Motor neuron (in vitro differentiated cells): ENCODE results near the gene SLAMF8. TPM values are rescaled to one million over a fixed set of nuclear protein-coding genes. Genes with fewer than 3 reads are reported as not detected.

Experiments
- ATAC-seq, 8 experiments: fragments of 200-7000 bp; cut with Tn5 transposase; replicated peaks in 6 of 8; 2 replicates each; pipeline ENCODE4 v1.8.0; 2021; ENCODE audit warnings: mild to moderate bottlenecking in 8 of 8, moderate library complexity in 8 of 8
- H3K27ac ChIP-seq, 2 donors: fragments of 250-450 bp; sonication (Bioruptor Pico); 2 replicates each; pipeline ENCODE4 v1.9.0; 2021; ENCODE audit warnings: antibody characterized with exemption in 2 of 2, mild to moderate bottlenecking in 2 of 2, moderate library complexity in 1 of 2
- H3K4me1 ChIP-seq, 2 donors: fragments of 250-450 bp; sonication (Bioruptor Pico); replicated peaks in 1 of 2; 2 replicates each; pipeline ENCODE4 v1.6.1; 2021; ENCODE audit warnings: antibody characterized with exemption in 2 of 2, mild to moderate bottlenecking in 2 of 2, moderate library complexity in 1 of 2
- H3K4me3 ChIP-seq, 5 donors: fragments of 250-450 bp; sonication (Bioruptor Pico); 2 replicates each; pipeline ENCODE4 v1.9.0; 2021; ENCODE audit warnings: antibody characterized with exemption in 5 of 5, mild to moderate bottlenecking in 5 of 5, moderate library complexity in 4 of 5
- WGBS, 10 experiments: fragments of 450-650 bp; shearing (Covaris generic); methylation state at CpG; one replicate each; pipeline ENCODE4 v1.0.0; 2022; 5-methylcytosine and 5-hydroxymethylcytosine counted together
- in situ Hi-C, 9 experiments: fragments of 400-800 bp; cut with MboI; loops; one replicate each; pipeline ENCODE4 v1.15.0; 2021; ENCODE audit warnings: low sequenced_read_pairs in 9 of 9, low pct_unique_long_range_greater_than_20kb in 2 of 9; ENCODE audit not compliant: unreplicated experiment in 9 of 9
- total RNA-seq, 8 experiments: library from RNA; unstranded; fragments of 300-600 nt; gene quantifications; 2 replicates each; pipeline versions ENCODE4 v1.2.3 to v1.2.4, GENCODE V29; 2022

The SLAMF8 gene
- total RNA-seq, 8 experiments from 2014 or later, result 0.43 TPM; not detected in 7

- Histone ChIP-seq H3K27ac (no peak overlapping the region), H3K4me1 (no peaks in the 10 kb centered on the region), H3K4me3 (no peak overlapping the region)
- ATAC-seq, result peak; percentile 33 to 94 (median 55)
- 0 to 90% (median 33%) methylated on average over 1 to 8 of the region's 9 CpGs; no CpG with 5 or more reads in 2 of the 10 experiments for WGBS, 10 experiments
- in situ Hi-C loops, result no loop called here
These were observed 41.0 kb downstream of the SLAMF8 start for GRCh38 chr1:159867664-159868026.

- WGBS, 10 experiments, result 53 to 100% (median 68%) methylated on average over 1 to 3 of the region's 3 CpGs; no CpG with 5 or more reads in 7 of the 10 experiments
- in situ Hi-C loops, result no loop called here
- Histone ChIP-seq H3K4me3 (no peak overlapping the region), H3K4me1 (no peaks in the 10 kb centered on the region), H3K27ac (no peak overlapping the region)
- peak in 3 of 8 experiments; percentile 34 to 40 (median 37) for ATAC-seq
These were observed 42.1 kb downstream of the SLAMF8 start for GRCh38 chr1:159868766-159869165.

- Histone ChIP-seq H3K4me3 (no peak overlapping the region), H3K27ac (no peak overlapping the region), H3K4me1 (no peaks in the 10 kb centered on the region)
- 0 to 81% (median 64%) methylated on average over 1 to 3 of the region's 4 CpGs; no CpG with 5 or more reads in 3 of the 10 experiments for WGBS, 10 experiments
- in situ Hi-C loops, result no loop called here
- ATAC-seq, result peak in 5 of 8 experiments; percentile 35 to 71 (median 47)
These were observed 42.5 kb downstream of the SLAMF8 start for GRCh38 chr1:159869173-159869572.

- H3K4me1 ChIP-seq, result no peaks in the 10 kb centered on the region
- H3K4me3 ChIP-seq, result no peak overlapping the region
- in situ Hi-C loops, result no loop called here
- no peak overlapping the region for H3K27ac ChIP-seq
- WGBS, 10 experiments, result 25 to 80% (median 40%) methylated on average over 1 of the region's 1 CpG; no CpG with 5 or more reads in 5 of the 10 experiments
- ATAC-seq, result no peak
These were observed 42.9 kb downstream of the SLAMF8 start for GRCh38 chr1:159869607-159870006.

- Histone ChIP-seq H3K4me3 (no peak overlapping the region), H3K4me1 (no peaks in the 10 kb centered on the region), H3K27ac (no peak overlapping the region)
- in situ Hi-C loops, result no loop called here
- 65 to 100% (median 77%) methylated on average over 1 to 5 of the region's 5 CpGs; no CpG with 5 or more reads in 4 of the 10 experiments for WGBS, 10 experiments
- no peak for ATAC-seq
These were observed 44.0 kb downstream of the SLAMF8 start for GRCh38 chr1:159870704-159871103.

GRCh38 chr1:159872891-159873290, 46.2 kb downstream of the SLAMF8 start:
- in situ Hi-C loops, result no loop called here
- WGBS, 10 experiments, result 77 to 92% (median 84%) methylated on average over 5 to 13 of the region's 15 CpGs; no CpG with 5 or more reads in 6 of the 10 experiments

GRCh38 chr1:159873530-159874143, 47.0 kb downstream of the SLAMF8 start:
- H3K27ac ChIP-seq, result no peak overlapping the region
- H3K4me1 ChIP-seq, result no peaks in the 10 kb centered on the region
- peak in 3 of 8 experiments; percentile 72 to 87 (median 81) for ATAC-seq
- 0 to 91% (median 73%) methylated on average over 1 to 4 of the region's 4 CpGs; no CpG with 5 or more reads in 1 of the 10 experiments for WGBS, 10 experiments
- in situ Hi-C loops, result no loop called here
- no peak overlapping the region for H3K4me3 ChIP-seq

More at GRCh38 chr1:159872891-159873290, 46.2 kb downstream of the SLAMF8 start:
- ATAC-seq, result no peak
- H3K27ac ChIP-seq, result no peak overlapping the region
- H3K4me3 ChIP-seq, result no peak overlapping the region
- no peaks in the 10 kb centered on the region for H3K4me1 ChIP-seq

GRCh38 chr1:159877695-159878444, 51.2 kb downstream of the SLAMF8 start:
- WGBS, 10 experiments, result 65 to 100% (median 89%) methylated on average over 1 to 6 of the region's 6 CpGs; no CpG with 5 or more reads in 1 of the 10 experiments
- Histone ChIP-seq H3K4me3 (no peak overlapping the region), H3K4me1 (no peaks in the 10 kb centered on the region), H3K27ac (no peak overlapping the region)
- ATAC-seq, result no peak
- in situ Hi-C loops, result loop anchor here in 2 of 9 experiments (25.0 kb wide), 1 partner anchor 91 kb away; the partner anchor contains the start of gene DUSP23 (in 2 of the 2)

- no peak overlapping the region for H3K4me3 ChIP-seq
- ATAC-seq, result no peak
- no peak overlapping the region for H3K27ac ChIP-seq
- WGBS, 10 experiments, result 38 to 100% (median 72%) methylated on average over 1 to 3 of the region's 3 CpGs; no CpG with 5 or more reads in 1 of the 10 experiments
- in situ Hi-C loops, result loop anchor here in 2 of 9 experiments (25.0 kb wide), 1 partner anchor 92 kb away; the partner anchor contains the start of gene DUSP23 (in 2 of the 2)
- H3K4me1 ChIP-seq, result no peaks in the 10 kb centered on the region
These were observed 52.5 kb downstream of the SLAMF8 start for GRCh38 chr1:159879136-159879535.

GRCh38 chr1:159879977-159880376, 53.3 kb downstream of the SLAMF8 start:
- WGBS, 10 experiments, result 42 to 100% (median 91%) methylated on average over 2 to 4 of the region's 4 CpGs; no CpG with 5 or more reads in 2 of the 10 experiments
- Histone ChIP-seq H3K4me1 (no peaks in the 10 kb centered on the region), H3K27ac (no peak overlapping the region), H3K4me3 (no peak overlapping the region)
- ATAC-seq, result peak in 2 of 8 experiments; percentile 31 to 53
- in situ Hi-C loops, result loop anchor here in 2 of 9 experiments (25.0 kb wide), 1 partner anchor 93 kb away; the partner anchor contains the start of gene DUSP23 (in 2 of the 2)

- ATAC-seq, result peak in 1 of 8 experiments; percentile 8
These were observed 53.8 kb downstream of the SLAMF8 start for GRCh38 chr1:159880430-159880829.

GRCh38 chr1:159881622-159882526, 55.2 kb downstream of the SLAMF8 start:
- Histone ChIP-seq H3K27ac (no peak overlapping the region), H3K4me3 (no peak overlapping the region), H3K4me1 (no peaks in the 10 kb centered on the region)
- in situ Hi-C loops, result loop anchor here in 2 of 9 experiments (25.0 kb wide), 1 partner anchor 95 kb away; the partner anchor contains the start of gene DUSP23 (in 2 of the 2)
- peak; percentile 64 to 99 (median 82) for ATAC-seq
- WGBS, 10 experiments, result 29 to 72% (median 50%) methylated on average over 1 to 6 of the region's 6 CpGs

More at GRCh38 chr1:159880430-159880829, 53.8 kb downstream of the SLAMF8 start:
- 44 to 100% (median 80%) methylated on average over 1 to 3 of the region's 3 CpGs; no CpG with 5 or more reads in 1 of the 10 experiments for WGBS, 10 experiments
- no peak overlapping the region for H3K4me3 ChIP-seq
- in situ Hi-C loops, result loop anchor here in 2 of 9 experiments (25.0 kb wide), 1 partner anchor 93 kb away; the partner anchor contains the start of gene DUSP23 (in 2 of the 2)
- H3K4me1 ChIP-seq, result no peaks in the 10 kb centered on the region
- no peak overlapping the region for H3K27ac ChIP-seq
